ENCODE data around the gene NELL1. TPM values are rescaled to one million over a fixed set of nuclear protein-coding genes. Genes with fewer than 3 reads are reported as not detected.

The NELL1 gene
- total RNA-seq, 2 experiments from 2014 or later: not detected

DNA sequence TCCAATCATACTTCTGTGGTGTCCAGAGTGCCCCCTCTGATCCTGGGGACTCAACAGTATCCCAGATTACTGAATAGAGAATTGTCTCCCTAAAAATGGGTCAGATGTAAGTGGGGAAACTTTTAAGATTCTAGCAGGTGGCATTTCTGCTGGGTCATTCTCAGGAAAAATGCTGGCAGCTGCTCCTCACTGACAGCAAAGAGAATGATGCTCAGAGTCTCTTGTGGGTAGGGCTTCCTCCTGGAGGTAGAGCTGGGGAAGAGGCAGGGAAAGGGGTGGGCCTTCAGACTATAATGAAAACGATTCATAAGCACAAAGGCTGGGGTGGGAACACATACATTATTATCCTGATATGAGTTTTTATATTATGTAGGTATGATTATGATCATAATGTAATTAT is 647.2 kb downstream of the NELL1 start:
- H3K27ac Mint-ChIP-seq: no peak overlapping the region
- Histone ChIP-seq H3K9me3 (ENCODE audit: control insufficient read depth in 1 of 2, insufficient read depth in 1 of 2, low read length in 2 of 2) (peaks cover 0 to 7% of the 10 kb centered on the region in 2 experiments), H3K27me3 (ENCODE audit: control insufficient read depth in 1 of 2, insufficient read depth in 2 of 2, low read length in 2 of 2) (no peaks in the 10 kb centered on the region), H3K4me1 (ENCODE audit: insufficient read depth, low read length) (no peaks in the 10 kb centered on the region), H3K36me3 (ENCODE audit: insufficient read depth, low read length) (no peaks in the 10 kb centered on the region), H3K4me3 (ENCODE audit: low read length) (no peak overlapping the region), H3K27ac (ENCODE audit: low read depth in 1 of 2, low read length in 2 of 2) (no peak overlapping the region)
- DNase-seq (no peak), ATAC-seq (ENCODE audit: poor library complexity) (no peak)
- ChIA-PET POLR2A (no interaction called here), CTCF (no interaction called here)
- H3K36me3 Mint-ChIP-seq (ENCODE audit: low read depth): no peaks in the 10 kb centered on the region
- no peak overlapping the region for H3K4me3 Mint-ChIP-seq
- H3K9me3 Mint-ChIP-seq: peaks cover 9% of the 10 kb centered on the region
- TF ChIP-seq, protein P1, sequence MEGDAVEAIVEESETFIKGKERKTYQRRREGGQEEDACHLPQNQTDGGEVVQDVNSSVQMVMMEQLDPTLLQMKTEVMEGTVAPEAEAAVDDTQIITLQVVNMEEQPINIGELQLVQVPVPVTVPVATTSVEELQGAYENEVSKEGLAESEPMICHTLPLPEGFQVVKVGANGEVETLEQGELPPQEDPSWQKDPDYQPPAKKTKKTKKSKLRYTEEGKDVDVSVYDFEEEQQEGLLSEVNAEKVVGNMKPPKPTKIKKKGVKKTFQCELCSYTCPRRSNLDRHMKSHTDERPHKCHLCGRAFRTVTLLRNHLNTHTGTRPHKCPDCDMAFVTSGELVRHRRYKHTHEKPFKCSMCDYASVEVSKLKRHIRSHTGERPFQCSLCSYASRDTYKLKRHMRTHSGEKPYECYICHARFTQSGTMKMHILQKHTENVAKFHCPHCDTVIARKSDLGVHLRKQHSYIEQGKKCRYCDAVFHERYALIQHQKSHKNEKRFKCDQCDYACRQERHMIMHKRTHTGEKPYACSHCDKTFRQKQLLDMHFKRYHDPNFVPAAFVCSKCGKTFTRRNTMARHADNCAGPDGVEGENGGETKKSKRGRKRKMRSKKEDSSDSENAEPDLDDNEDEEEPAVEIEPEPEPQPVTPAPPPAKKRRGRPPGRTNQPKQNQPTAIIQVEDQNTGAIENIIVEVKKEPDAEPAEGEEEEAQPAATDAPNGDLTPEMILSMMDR (IDR thresholded peaks at IDR 0.05): no peak
- no peaks in the 10 kb centered on the region for H3K27me3 Mint-ChIP-seq
- intact Hi-C loops (cut with DNase I, micrococcal nuclease): no loop called here
- H3K4me1 Mint-ChIP-seq (ENCODE audit: low read depth): no peaks in the 10 kb centered on the region

DNA sequence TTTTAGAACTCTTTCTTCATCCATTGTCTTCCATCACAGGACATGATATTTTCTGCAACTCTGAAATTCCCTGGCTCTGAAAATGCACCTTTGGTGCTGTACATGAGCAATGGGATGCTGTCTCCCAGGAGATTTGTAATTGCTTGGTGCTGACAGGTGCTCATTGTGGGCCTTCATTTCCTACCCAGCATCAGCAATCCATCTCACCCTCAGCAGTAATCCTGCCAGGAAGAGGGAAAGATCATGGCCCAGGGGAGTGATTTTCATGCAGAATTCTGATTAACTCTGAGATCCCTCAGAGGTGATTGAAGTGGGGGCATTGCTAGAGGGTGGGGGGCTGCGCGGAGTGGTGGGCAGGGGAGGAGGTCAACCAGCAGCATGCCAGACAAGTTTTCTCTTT is 651.7 kb downstream of the NELL1 start:
- no peaks in the 10 kb centered on the region for H3K27me3 ChIP-seq (ENCODE audit: control insufficient read depth in 1 of 2, insufficient read depth in 2 of 2, low read length in 2 of 2)
- intact Hi-C loops (cut with DNase I, micrococcal nuclease): no loop called here
- DNase-seq: no peak

DNA sequence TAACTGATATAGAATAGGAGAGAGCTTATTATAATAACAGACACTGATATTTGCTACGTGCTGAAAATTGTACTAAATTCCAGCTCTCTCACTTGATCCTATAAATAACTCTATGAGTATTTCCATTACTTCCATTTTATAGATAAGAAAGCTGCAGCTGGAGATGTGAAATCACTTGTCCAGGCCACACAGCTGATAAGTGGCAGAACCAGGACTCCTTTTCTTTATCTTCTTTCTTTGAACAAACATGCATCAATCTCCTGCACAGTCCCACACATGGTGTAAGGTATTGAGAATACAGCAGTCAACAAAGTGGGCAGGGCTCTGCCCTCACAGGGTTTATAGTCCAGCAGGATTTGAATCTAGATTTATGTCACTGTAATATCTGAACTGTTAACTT is 652.1 kb downstream of the NELL1 start:
- no peak for ATAC-seq (ENCODE audit: poor library complexity)
- Mint-ChIP-seq H3K4me3 (no peak overlapping the region), H3K36me3 (ENCODE audit: low read depth) (no peaks in the 10 kb centered on the region), H3K9me3 (peaks cover 5% of the 10 kb centered on the region), H3K4me1 (ENCODE audit: low read depth) (no peaks in the 10 kb centered on the region), H3K27ac (no peak overlapping the region), H3K27me3 (no peaks in the 10 kb centered on the region)
- DNase-seq: no peak
- H3K36me3 ChIP-seq (ENCODE audit: insufficient read depth, low read length): no peaks in the 10 kb centered on the region
- intact Hi-C loops (cut with DNase I, micrococcal nuclease): no loop called here
- TF ChIP-seq, protein P1 (IDR thresholded peaks at IDR 0.05): no peak
- H3K27ac ChIP-seq (ENCODE audit: low read depth in 1 of 2, low read length in 2 of 2): no peak overlapping the region
- ChIA-PET CTCF (no interaction called here), POLR2A (no interaction called here)
- no peaks in the 10 kb centered on the region for H3K4me1 ChIP-seq (ENCODE audit: insufficient read depth, low read length)
- H3K9me3 ChIP-seq (ENCODE audit: control insufficient read depth in 1 of 2, insufficient read depth in 1 of 2, low read length in 2 of 2): peaks cover 0 to 3% of the 10 kb centered on the region in 2 experiments
- no peak overlapping the region for H3K4me3 ChIP-seq (ENCODE audit: low read length)
- no peaks in the 10 kb centered on the region for H3K27me3 ChIP-seq (ENCODE audit: control insufficient read depth in 1 of 2, insufficient read depth in 2 of 2, low read length in 2 of 2)

More for the DNA sequence above, 651.7 kb downstream of the NELL1 start:
- H3K4me3 Mint-ChIP-seq: no peak overlapping the region
- CTCF ChIA-PET: no interaction called here
- no peak for ATAC-seq (ENCODE audit: poor library complexity)
- Histone ChIP-seq H3K36me3 (ENCODE audit: insufficient read depth, low read length) (no peaks in the 10 kb centered on the region), H3K9me3 (ENCODE audit: control insufficient read depth in 1 of 2, insufficient read depth in 1 of 2, low read length in 2 of 2) (peaks cover 0 to 3% of the 10 kb centered on the region in 2 experiments), H3K4me3 (ENCODE audit: low read length) (no peak overlapping the region), H3K4me1 (ENCODE audit: insufficient read depth, low read length) (no peaks in the 10 kb centered on the region), H3K27ac (ENCODE audit: low read depth in 1 of 2, low read length in 2 of 2) (no peak overlapping the region)
- no peaks in the 10 kb centered on the region for H3K4me1 Mint-ChIP-seq (ENCODE audit: low read depth)
- H3K27ac Mint-ChIP-seq: no peak overlapping the region
- TF ChIP-seq, protein P1 (IDR thresholded peaks at IDR 0.05): no peak
- peaks cover 5% of the 10 kb centered on the region for H3K9me3 Mint-ChIP-seq
- no peaks in the 10 kb centered on the region for H3K36me3 Mint-ChIP-seq (ENCODE audit: low read depth)
- POLR2A ChIA-PET: no interaction called here
- H3K27me3 Mint-ChIP-seq: no peaks in the 10 kb centered on the region
